Hematopoietic multipotent progenitor cell treated with erythropoietin and hydrocortisone succinate and interleukin-3 and kit ligand, for 4 days (in vitro differentiated cells): ENCODE results near the gene VCL.
"Not testable (repeated sequence)": the region's sequence is repeated elsewhere in the genome, so short reads cannot be mapped to it uniquely, and the experiment has no call there.

ENCODE experiments used
- DNase-seq: peaks from one replicate; pipeline ENCODE4 v3.0.0-alpha.2; 2015

The VCL gene

GRCh38 chr10:74011017-74011416 is 13.1 kb downstream of the VCL start:
- peak; percentile 43 for DNase-seq

- DNase-seq, result peak; percentile 39
These were observed 13.9 kb downstream of the VCL start for GRCh38 chr10:74011770-74012169.

DNA sequence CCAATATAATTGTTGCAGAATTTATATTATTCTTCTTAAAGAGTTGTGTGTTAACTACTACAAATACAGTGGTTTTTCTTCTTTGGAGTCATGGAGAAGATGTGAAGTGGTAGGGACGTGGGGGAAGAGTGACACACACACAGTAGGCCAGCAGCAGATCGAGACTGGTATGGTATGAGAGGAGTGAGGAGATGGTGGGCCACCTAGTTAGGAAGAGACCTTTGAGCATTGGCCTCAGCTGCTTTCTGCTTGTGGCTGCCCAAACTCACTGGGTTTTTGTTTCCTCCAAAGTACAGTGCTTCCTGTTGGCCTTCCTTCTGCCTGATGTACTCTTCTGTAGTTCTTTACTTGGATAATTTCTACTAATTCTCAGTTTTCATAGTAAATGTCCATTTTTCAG is 14.6 kb downstream of the VCL start:
- DNase-seq, result peak; percentile 37

DNA sequence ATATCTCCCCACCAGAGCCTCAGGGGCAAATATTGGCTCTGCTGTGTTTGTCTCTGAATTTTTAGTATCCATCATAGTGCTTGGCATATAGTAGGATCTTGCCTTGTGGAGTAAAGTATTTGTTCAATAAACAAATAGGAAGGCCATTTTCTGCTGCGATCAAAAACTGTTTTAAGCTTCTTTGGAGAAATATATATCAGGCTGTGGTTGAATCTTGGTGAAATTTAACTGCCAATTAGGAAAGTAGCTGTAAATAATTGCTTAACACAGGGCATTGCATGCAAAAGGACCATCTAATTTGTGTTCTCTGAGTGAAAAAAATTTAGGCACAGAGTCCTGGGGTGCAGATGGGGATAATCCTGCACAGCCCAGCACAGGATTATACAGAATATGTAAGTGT is 15.1 kb downstream of the VCL start:
- DNase-seq, result peak; percentile 44

GRCh38 chr10:74014574-74014973 is 16.7 kb downstream of the VCL start:
- DNase-seq, result not testable (repeated sequence)

GRCh38 chr10:74018241-74018640 is 20.3 kb downstream of the VCL start:
- DNase-seq, result no peak

DNA sequence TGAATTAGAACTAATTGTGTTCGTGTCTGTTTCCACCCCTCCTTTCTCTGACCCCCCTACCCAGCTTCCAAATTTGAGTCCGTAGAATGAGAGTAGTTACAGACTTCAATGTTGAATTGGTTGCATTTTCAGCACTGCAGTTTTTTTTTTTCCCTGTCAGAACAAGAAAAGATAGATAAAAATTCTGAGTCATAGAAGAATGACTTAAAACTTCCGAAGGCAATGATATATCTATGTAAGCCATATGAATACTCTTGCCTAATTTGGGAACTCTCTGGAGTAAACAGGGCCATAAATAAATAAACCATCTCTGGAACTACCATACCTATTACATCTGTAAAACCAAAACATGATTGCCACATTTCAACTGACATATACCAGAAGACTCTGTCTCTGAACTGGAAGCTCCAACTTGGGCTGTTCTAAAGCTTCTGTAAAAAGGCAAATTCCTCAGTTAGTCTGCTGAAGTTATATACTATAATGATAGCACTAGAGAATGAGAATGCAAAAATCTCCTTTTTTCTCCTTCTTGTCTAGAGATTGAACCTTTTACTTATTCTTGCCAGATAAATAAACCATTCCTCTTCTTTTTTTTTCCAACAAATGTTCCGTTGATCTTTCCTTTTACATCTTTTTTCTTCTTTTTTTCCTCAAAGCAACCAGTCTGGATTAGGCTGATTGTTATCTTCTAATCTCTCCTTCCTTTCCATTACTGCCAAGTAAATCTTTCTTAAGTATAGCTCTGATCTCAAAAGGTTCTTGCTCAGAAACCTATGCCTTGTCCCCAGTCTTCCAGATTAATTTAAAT is 23.5 kb downstream of the VCL start:
- DNase-seq, result peak; percentile 82

- DNase-seq, result no peak
These were observed 25.2 kb downstream of the VCL start for GRCh38 chr10:74022926-74023629.

DNA sequence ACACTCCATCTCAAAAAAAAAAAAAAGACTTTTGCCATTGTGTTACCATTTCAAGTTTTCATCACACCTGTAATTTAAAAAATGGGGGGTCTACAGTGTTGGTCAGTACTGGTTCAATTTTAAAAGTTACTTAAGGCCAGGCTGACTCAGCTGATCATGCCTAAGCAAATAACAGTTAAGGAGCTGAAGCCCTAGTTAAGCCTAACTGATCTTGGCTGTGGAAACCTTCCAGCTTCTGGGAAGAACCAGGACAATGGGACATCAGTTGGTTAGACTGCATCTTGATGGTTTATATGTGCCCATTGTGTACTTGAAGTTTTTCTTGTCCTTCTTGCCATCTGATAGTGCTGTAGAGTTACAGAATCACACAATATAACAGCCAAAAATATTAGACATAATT is 26.7 kb downstream of the VCL start:
- DNase-seq, result no peak

- no peak for DNase-seq
These were observed 27.6 kb downstream of the VCL start for GRCh38 chr10:74025380-74025978.

DNA sequence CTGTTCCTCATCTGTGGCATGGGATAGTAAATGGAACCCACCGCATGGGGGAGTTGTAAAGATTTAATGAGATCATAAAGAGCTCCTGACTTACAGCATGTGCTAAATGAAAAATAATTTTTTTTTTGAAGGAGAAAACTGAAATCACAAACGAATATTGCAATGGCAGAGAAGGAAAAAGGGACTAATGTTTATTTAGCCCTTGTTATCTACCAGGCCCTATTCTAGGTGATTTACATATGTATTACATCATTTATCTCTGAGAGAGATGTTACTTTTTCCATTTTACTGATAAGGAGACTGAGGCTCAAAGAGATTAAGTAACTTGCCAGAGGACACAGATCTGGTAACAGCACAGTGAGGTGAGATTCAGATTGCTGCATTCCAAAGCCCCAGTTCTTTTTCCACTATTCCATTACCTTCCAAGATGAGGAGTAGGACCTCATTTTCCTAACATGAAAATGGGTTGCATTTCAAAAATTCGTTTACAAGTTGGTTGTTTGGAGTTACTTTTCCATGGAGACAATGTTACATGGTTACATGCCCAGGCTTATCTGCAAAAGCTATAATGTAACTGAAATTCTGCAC is 28.6 kb downstream of the VCL start:
- no peak for DNase-seq

GRCh38 chr10:74027702-74028101 is 29.8 kb downstream of the VCL start:
- no peak for DNase-seq

DNA sequence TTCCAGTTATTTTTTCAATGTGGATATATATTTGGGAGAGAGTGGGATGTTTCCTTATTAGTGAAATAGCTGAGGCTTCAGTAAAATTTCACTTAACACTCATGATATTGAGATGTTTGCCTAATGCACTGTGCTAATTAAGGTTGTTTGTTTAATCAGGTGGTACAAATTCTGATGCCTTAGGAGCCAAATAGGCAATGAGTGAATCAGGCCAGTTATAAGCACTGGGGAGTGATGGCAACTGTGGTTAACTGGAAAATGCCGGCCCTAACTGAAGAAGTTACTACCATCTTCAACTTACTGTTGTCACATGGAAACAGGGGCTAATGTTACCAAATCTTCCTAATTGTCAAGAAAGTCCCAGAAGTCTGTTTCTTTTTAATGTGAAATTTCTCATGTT is 32.0 kb downstream of the VCL start:
- DNase-seq, result no peak

GRCh38 chr10:74032208-74032607 is 34.3 kb downstream of the VCL start:
- peak; percentile 48 for DNase-seq

DNA sequence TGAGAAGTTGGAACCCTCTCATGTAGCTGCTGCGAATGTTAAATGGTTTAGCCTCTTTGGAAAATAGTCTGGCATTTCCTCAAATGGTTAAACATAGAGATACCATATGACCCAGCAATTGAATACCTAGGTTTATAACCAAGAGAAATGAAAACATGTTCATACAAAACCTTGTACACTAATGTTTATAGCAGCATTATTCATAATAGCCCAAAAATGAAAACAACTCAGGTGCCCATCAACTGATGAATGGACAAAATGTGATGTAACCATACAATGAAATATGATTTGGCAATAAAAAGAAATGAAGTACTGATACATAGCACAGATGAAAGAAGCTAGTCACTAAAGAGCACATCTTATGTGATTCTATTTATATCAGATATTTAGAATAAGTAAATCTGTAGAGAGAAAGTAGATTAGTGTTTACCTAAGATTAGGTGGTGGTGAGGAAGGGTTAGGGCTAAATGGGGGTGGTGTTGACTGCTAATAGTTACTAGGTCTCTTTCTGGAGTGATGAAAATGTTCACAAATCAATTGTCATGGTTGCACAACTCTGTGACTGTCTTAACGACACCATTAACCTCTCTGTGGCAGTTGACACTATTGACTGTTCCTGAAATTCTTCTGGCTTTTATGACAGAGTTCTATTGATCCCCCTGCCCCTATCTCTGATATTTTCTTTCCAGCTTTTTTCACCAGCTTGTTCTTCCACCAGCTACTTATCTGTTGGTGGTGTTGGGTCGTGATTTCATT is 35.2 kb downstream of the VCL start:
- peak; percentile 43 for DNase-seq

DNA sequence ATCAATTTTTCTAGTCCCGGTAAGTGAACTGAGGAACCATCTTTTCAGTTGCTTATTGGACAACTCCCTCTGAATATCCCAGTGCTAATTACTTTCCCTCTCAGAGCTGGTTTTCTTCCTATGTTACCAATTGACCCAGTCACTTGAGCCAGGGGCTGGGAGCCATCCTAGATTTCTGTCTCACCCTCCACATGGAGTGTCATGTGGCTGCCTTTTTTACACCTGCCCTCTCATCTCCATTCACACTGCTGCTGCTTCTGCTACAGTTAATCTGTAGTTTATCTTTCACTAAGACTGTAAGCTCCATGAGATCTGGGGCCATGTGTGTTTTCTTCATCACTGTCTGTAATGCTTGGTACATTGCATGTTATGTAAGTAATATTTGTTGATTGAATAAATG is 35.8 kb downstream of the VCL start:
- no peak for DNase-seq

DNA sequence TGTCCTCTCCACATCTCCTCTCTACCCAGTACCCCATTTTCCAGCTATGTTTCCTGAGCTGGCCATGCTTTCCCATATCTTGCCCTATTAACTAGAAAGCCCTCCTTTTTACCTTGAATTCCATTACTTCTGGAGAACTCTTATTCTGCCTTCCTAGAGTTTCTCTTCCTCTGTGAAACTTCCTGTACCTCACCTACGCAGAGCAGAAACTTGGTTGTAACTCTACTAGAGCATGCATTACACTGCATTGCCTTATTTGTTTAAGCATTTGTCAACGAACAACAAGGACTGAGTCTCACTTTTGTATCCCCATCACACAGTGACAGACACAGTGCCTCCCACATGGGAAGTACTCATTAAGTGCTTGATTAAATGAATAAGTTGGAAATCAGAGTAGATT is 36.4 kb downstream of the VCL start:
- no peak for DNase-seq

DNA sequence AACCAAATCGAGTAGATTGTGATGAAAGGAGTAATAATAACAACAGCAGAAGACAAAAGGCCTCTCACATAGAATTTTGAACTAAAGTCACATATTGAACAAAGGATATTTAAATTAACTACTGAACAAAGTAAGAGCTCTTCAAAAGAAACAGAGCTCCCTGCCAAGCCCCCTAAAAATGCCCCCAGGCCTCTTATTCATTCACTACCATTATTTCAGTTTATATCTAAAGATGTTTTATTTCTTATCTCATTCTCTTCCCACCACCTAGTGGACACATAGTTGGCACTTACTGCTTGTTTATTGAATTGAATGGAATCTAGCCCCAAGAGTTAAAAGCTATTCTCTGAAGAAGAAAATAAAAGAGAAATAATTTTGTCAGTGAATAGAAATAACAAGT is 37.4 kb downstream of the VCL start:
- DNase-seq, result peak; percentile 66

DNA sequence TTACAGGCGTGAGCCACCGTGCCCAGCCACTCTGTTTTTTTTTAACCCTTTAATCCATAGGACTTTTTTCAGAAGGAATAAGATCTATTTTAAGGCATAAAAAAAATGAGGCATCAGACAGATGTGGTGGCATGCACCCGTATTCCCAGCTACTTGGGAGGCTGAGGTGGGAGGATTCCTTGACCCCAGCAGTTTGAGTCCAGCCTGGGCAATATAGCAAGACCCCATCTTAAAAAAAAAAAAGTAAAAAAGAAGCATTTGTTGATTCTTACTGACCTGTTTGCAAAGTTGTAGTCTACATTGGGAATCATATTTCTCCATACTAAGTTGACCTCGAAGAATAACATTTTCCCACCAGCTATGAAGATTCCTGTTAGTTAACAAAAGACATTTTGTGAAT is 38.6 kb downstream of the VCL start:
- no peak for DNase-seq

GRCh38 chr10:74039561-74040145 is 41.7 kb downstream of the VCL start:
- peak; percentile 69 for DNase-seq

GRCh38 chr10:74040200-74041126 is 42.5 kb downstream of the VCL start:
- DNase-seq, result no peak
